ENCODE data around the gene OR2J1.
"Not testable (repeated sequence)": the region's sequence is repeated elsewhere in the genome, so short reads cannot be mapped to it uniquely, and the experiment has no call there.

OR2J1 gene

GRCh38 chr6:29099190-29099589 lies at the start of gene OR2J1:
OR2J1 (plus strand) TSS chr6:29099490; CDS start chr6:29100943, 1,453 bp downstream.
- DNase-seq: no peak

DNA sequence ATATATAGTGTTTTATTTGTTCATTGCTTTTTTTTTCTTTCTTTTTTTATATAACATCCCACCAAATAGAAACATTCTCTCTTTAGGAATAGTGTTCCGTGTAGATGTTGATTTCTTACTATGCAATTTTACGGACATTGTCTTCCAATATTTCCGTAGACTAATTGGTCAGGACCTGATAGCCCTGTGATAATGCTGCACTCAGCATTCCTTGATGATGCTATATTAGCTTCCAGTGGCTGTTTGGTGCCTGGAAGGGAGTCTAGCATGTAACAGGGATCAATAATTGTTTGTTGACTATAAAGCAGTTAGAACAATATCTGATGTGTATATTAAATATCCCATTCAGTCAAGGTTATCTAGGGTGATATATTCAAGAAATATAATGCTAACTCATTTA lies 47.6 kb upstream of the OR2J1 start:
- no peak for DNase-seq

DNA sequence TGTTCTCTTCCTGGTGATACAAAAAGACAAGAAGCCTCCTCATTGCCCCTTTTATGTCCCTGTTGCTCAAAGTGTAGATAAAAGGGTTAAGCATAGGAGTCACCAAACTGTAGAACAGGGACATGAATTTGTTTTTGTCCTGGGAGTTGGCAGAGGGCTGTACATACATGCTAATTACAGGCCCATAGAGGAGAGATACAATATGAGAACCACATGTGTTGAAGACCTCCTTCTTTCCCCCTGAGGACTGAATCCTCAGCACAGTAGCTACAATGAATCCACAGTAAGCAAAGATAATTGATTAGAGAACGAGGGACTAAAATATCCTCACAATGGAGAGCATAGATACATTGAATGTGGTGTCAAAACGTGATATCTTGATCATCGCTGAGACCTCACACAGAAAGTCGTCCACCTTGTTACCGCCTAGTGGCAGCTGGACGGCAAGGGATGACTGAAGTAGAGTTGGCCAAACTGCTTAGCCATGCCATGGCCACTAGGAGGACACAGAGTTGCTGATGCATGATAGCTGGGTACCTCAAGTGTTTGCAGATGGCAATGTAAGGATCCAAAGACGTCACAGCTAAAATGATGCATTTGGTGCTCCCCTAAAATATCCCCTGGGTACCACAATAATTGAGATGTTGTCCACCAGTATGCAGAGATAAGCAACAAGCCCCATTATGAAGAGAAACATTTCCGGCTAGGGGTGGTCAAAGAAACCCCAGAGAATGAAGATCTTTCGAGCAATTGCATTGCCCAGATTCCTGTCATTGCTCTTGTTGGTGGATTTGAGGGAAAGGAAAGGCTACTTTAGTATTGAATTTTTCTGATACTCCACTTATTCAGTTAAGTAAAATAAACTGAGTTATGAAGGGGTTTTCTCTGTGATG lies 27.2 kb upstream of the OR2J1 start:
- peak; percentile 69 for DNase-seq

GRCh38 chr6:29079203-29079602 lies 20.1 kb upstream of the OR2J1 start:
- no peak for DNase-seq

GRCh38 chr6:29081312-29081711 lies 18.0 kb upstream of the OR2J1 start:
- no peak for DNase-seq

- DNase-seq: no peak
Measured at GRCh38 chr6:29082457-29082856, 16.8 kb upstream of the OR2J1 start.

GRCh38 chr6:29087213-29087612 lies 12.1 kb upstream of the OR2J1 start, which contains the start of gene OR2B3:
OR2B3 (minus strand) TSS chr6:29087313; CDS start chr6:29087248, 65 bp downstream.
- no peak for DNase-seq

GRCh38 chr6:29092957-29093356 lies 6.3 kb upstream of the OR2J1 start:
- DNase-seq: no peak

GRCh38 chr6:29097803-29098202 lies 1.5 kb upstream of the OR2J1 start:
- no peak for DNase-seq

GRCh38 chr6:29107758-29108157 lies 8.5 kb downstream of the OR2J1 start, which contains the start of gene OR2J3:
OR2J3 (plus strand) TSS chr6:29108058; CDS start chr6:29111891, 3,833 bp downstream.
- peak; percentile 4 for DNase-seq

DNA sequence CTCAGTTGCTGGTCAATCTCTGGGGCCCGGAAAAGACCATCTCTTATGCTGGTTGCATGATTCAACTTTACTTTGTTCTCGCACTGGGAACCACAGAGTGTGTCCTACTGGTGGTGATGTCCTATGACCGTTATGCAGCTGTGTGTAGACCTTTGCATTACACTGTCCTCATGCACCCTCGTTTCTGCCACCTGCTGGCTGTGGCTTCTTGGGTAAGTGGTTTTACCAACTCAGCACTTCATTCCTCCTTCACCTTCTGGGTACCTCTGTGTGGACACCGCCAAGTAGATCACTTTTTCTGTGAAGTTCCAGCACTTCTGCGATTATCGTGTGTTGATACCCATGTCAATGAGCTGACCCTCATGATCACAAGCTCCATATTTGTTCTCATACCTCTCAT lies 12.8 kb downstream of the OR2J1 start:
- DNase-seq: peak; percentile 1

GRCh38 chr6:29114964-29115363 lies 15.7 kb downstream of the OR2J1 start:
- not testable (repeated sequence) for DNase-seq

GRCh38 chr6:29129326-29130012 lies 30.2 kb downstream of the OR2J1 start:
- no peak for DNase-seq

GRCh38 chr6:29130644-29131043 lies 31.4 kb downstream of the OR2J1 start:
- DNase-seq: no peak

- DNase-seq: no peak
Measured at GRCh38 chr6:29131691-29132090, 32.4 kb downstream of the OR2J1 start.

- DNase-seq: no peak
Measured at GRCh38 chr6:29137724-29138123, 38.4 kb downstream of the OR2J1 start.

- DNase-seq: no peak
Measured at GRCh38 chr6:29141606-29142005, 42.3 kb downstream of the OR2J1 start.

- DNase-seq: no peak
Measured at GRCh38 chr6:29142309-29142708, 43.0 kb downstream of the OR2J1 start.

GRCh38 chr6:29146179-29146578 lies 46.9 kb downstream of the OR2J1 start:
- DNase-seq: no peak

DNA sequence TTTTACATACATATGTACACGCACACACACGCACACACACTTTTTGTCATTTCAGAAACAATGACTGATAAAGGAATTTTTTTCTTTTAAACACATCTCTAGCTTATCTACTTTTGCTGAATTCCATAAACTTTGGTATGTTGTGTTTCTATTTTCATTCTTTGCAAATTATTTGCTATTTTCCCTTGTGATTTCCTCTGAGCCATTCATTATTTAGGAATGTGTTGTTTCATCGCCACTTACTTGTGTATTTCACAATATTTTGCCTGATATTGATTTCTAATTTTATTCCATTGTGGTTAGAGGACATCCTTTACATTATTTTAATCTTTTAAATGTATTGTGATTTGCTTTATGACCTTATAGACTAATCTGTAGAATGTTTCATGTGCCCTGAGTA lies 47.8 kb downstream of the OR2J1 start:
- no peak for DNase-seq

DNA sequence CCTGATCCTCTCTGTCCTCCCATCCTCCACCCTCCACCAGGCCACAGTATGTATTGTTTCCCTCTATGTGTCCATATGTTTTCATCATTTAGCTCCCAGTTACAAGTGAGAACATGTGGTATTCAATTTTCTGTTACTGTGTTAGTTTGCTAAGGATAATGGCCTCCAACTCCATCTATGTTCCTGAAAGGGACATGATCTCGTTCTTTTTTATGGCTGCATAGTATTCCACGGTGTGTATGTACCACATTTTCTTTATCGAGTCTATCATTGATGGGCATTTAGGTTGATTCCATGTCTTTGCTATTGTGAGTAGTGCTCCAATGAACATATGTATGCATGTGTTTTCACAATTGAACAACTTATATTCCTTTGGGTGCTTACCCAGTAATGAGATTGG lies 50.2 kb downstream of the OR2J1 start:
- not testable (repeated sequence) for DNase-seq
